Caco-2 (cell line): Measurements from ENCODE around the gene IFNA5. TPM values are rescaled to one million over a fixed set of nuclear protein-coding genes. Genes with fewer than 3 reads are reported as not detected.

Source experiments
- BruUV-seq: library from RNA; stranded (reverse); fragments of 400-500 nt; replicated peaks from 2 replicates; lab custom pipeline; 2021; lab: Mats Ljungman, UMichigan
- CTCF ChIA-PET: fragments of 300-600 bp; sonication (Branson Sonifier 250); formaldehyde crosslinking; loops from one replicate; lab custom pipeline; 2022; ENCODE audit warnings: antibody characterized with exemption; lab: Charles Lee
- POLR2A ChIA-PET: fragments of 300-600 bp; sonication (Branson Sonifier 250); formaldehyde crosslinking; loops from one replicate; lab custom pipeline; 2022; ENCODE audit warnings: antibody characterized with exemption; lab: Charles Lee
- DNase-seq, 2 experiments: peaks; one replicate each; pipeline versions ENCODE4 v3.0.0 to v3.0.0-alpha.2; 2020 to 2022
- H3K27me3 ChIP-seq: replicated peaks from 2 replicates; pipeline ENCODE4 v1.6.0; 2011; ENCODE audit warnings: low read length; ENCODE audit not compliant: control insufficient read depth, insufficient read depth
- H3K36me3 ChIP-seq: 2 replicates; pipeline ENCODE4 v1.5.1; 2011; ENCODE audit warnings: low read length; ENCODE audit not compliant: control insufficient read depth, insufficient read depth
- H3K4me1 ChIP-seq: fragments of 250-450 bp; sonication (Bioruptor Pico); 2 replicates; pipeline ENCODE4 v1.5.1; 2020; ENCODE audit warnings: mild to moderate bottlenecking
- H3K4me3 ChIP-seq: 2 replicates; pipeline ENCODE4 v1.5.1; 2011; ENCODE audit warnings: low read depth, mild to moderate bottlenecking, control low read depth, low read length
- H3K9me3 ChIP-seq: fragments of 250-450 bp; sonication (Bioruptor Pico); 2 replicates; pipeline ENCODE4 v1.5.1; 2020; ENCODE audit warnings: mild to moderate bottlenecking, moderate library complexity
- H3K27ac Mint-ChIP-seq: one replicate; pipeline ENCODE4 v1.8.0; 2022; ENCODE audit warnings: mixed read lengths; ENCODE audit not compliant: unreplicated experiment
- H3K27me3 Mint-ChIP-seq: one replicate; pipeline ENCODE4 v1.8.0; 2022; ENCODE audit warnings: mixed read lengths; ENCODE audit not compliant: insufficient read depth, unreplicated experiment
- H3K36me3 Mint-ChIP-seq: one replicate; pipeline ENCODE4 v1.8.0; 2022; ENCODE audit warnings: mild to moderate bottlenecking, mixed read lengths; ENCODE audit not compliant: insufficient read depth, unreplicated experiment
- H3K4me1 Mint-ChIP-seq: one replicate; pipeline ENCODE4 v1.8.0; 2022; ENCODE audit warnings: low read depth, mixed read lengths; ENCODE audit not compliant: unreplicated experiment
- H3K4me3 Mint-ChIP-seq: one replicate; pipeline ENCODE4 v1.8.0; 2022; ENCODE audit warnings: mild to moderate bottlenecking, moderate library complexity, mixed read lengths; ENCODE audit not compliant: unreplicated experiment
- H3K9me3 Mint-ChIP-seq: one replicate; pipeline ENCODE4 v1.8.0; 2022; ENCODE audit warnings: mixed read lengths; ENCODE audit not compliant: unreplicated experiment
- CTCF ChIP-seq, 2 experiments: fragments of 200-600 bp in 1 of 2; IDR thresholded peaks; 1 replicate in 1 of 2; 2 replicates in 1 of 2; pipeline versions ENCODE4 v1.5.1 to v1.8.0; 2011 to 2022; ENCODE audit warnings: antibody characterized with exemption in 1 of 2, control low read depth in 1 of 2, inconsistent platforms in 1 of 2, low read depth in 1 of 2, low read length in 1 of 2, mild to moderate bottlenecking in 1 of 2, moderate library complexity in 1 of 2; ENCODE audit not compliant: insufficient read depth in 1 of 2, severe bottlenecking in 1 of 2, unreplicated experiment in 1 of 2
- intact Hi-C: fragments of 100-400 bp; cut with micrococcal nuclease; formaldehyde crosslinking; loops from one replicate; pipeline ENCODE4 v1.10.0; 2022; ENCODE audit not compliant: unreplicated experiment
- total RNA-seq: library from RNA; stranded (reverse); gene quantifications from 2 replicates; pipeline ENCODE4 v1.2.3, GENCODE V29; 2022

The IFNA5 gene
- total RNA-seq, 1 experiment from 2014 or later: not detected

GRCh38 chr9:21317956-21318923 lies 13.1 kb upstream of the IFNA5 start:
- POLR2A ChIA-PET: no interaction called here
- no peak overlapping the region for H3K27ac Mint-ChIP-seq
- no peaks in the 10 kb centered on the region for H3K9me3 Mint-ChIP-seq
- Histone ChIP-seq H3K9me3 (no peaks in the 10 kb centered on the region), H3K36me3 (no peaks in the 10 kb centered on the region), H3K4me1 (no peaks in the 10 kb centered on the region), H3K4me3 (no peak overlapping the region), H3K27me3 (no peaks in the 10 kb centered on the region)
- peaks cover 11% of the 10 kb centered on the region for H3K36me3 Mint-ChIP-seq
- intact Hi-C loops: loop anchor here (1.0 to 10.0 kb wide), 4 partner anchors 78 to 471 kb away; partner anchors contain the start of gene IFNA4
- BruUV-seq: no TSS peak
- CTCF ChIA-PET: interaction anchor here (0.6 to 1.3 kb wide), 7 partner anchors 15 to 1102 kb away, joined by 3 to 9 read pairs (median 4); no protein-coding TSS in a partner anchor
- peaks cover 9% of the 10 kb centered on the region for H3K27me3 Mint-ChIP-seq
- H3K4me1 Mint-ChIP-seq: peaks cover 5% of the 10 kb centered on the region
- peak in 1 of 2 experiments; percentile 39 for DNase-seq
- H3K4me3 Mint-ChIP-seq: no peak overlapping the region
- peak; percentile 48 to 65 for TF ChIP-seq CTCF (IDR thresholded peaks at IDR 0.05; ENCODE audit: insufficient read depth in 1 of 2, low read depth in 1 of 2, low read length in 1 of 2, severe bottlenecking in 1 of 2, unreplicated experiment in 1 of 2)

- Histone ChIP-seq H3K36me3 (no peaks in the 10 kb centered on the region), H3K27me3 (no peaks in the 10 kb centered on the region), H3K4me1 (no peaks in the 10 kb centered on the region), H3K4me3 (no peak overlapping the region), H3K9me3 (no peaks in the 10 kb centered on the region)
- Mint-ChIP-seq H3K4me3 (no peak overlapping the region), H3K27ac (no peak overlapping the region), H3K36me3 (peaks cover 6% of the 10 kb centered on the region), H3K9me3 (no peaks in the 10 kb centered on the region), H3K4me1 (peaks cover 5% of the 10 kb centered on the region), H3K27me3 (peaks cover 9% of the 10 kb centered on the region)
- intact Hi-C loops: loop anchor here (10.0 kb wide), 1 partner anchor 132 kb away; the partner anchor contains the start of gene IFNA4
- TF ChIP-seq CTCF (IDR thresholded peaks at IDR 0.05; ENCODE audit: insufficient read depth in 1 of 2, low read depth in 1 of 2, low read length in 1 of 2, severe bottlenecking in 1 of 2, unreplicated experiment in 1 of 2): no peak
- ChIA-PET CTCF (interaction anchor here (0.7 kb wide), 1 partner anchor 75 kb away, joined by 3 read pairs; no protein-coding TSS in a partner anchor), POLR2A (no interaction called here)
- no TSS peak for BruUV-seq
- DNase-seq: no peak
Observed at GRCh38 chr9:21316860-21317259, 11.7 kb upstream of the IFNA5 start.

GRCh38 chr9:21316032-21316842 lies 11.1 kb upstream of the IFNA5 start:
- H3K27me3 Mint-ChIP-seq: peaks cover 9% of the 10 kb centered on the region
- BruUV-seq: no TSS peak
- no peak overlapping the region for H3K27ac Mint-ChIP-seq
- Histone ChIP-seq H3K4me1 (no peaks in the 10 kb centered on the region), H3K4me3 (no peak overlapping the region), H3K9me3 (no peaks in the 10 kb centered on the region), H3K27me3 (no peaks in the 10 kb centered on the region), H3K36me3 (no peaks in the 10 kb centered on the region)
- TF ChIP-seq CTCF (IDR thresholded peaks at IDR 0.05; ENCODE audit: insufficient read depth in 1 of 2, low read depth in 1 of 2, low read length in 1 of 2, severe bottlenecking in 1 of 2, unreplicated experiment in 1 of 2): no peak
- ChIA-PET POLR2A (no interaction called here), CTCF (interaction anchor here (0.7 kb wide), 1 partner anchor 76 kb away, joined by 3 read pairs; no protein-coding TSS in a partner anchor)
- H3K4me1 Mint-ChIP-seq: peaks cover 5% of the 10 kb centered on the region
- peaks cover 6% of the 10 kb centered on the region for H3K36me3 Mint-ChIP-seq
- no peak overlapping the region for H3K4me3 Mint-ChIP-seq
- H3K9me3 Mint-ChIP-seq: no peaks in the 10 kb centered on the region
- DNase-seq: no peak
- intact Hi-C loops: loop anchor here (10.0 kb wide), 1 partner anchor 131 kb away; the partner anchor contains the start of gene IFNA4
